Spinal cord (tissue), 10 donors: ENCODE results near the gene RNF169. TPM values are rescaled to one million over a fixed set of nuclear protein-coding genes. Genes with fewer than 3 reads are reported as not detected.

Experiments used
- DNase-seq, 6 donors: peaks; one replicate each; pipeline versions ENCODE4 v3.0.0 to v3.0.0-alpha.2; 2013 to 2015; ENCODE audit warnings: low spot score in 6 of 6, low read depth in 4 of 6
- H3K27ac ChIP-seq: one replicate; pipeline ENCODE4 v1.5.1; 2013; ENCODE audit warnings: low read depth, low read length, control low read depth
- H3K27me3 ChIP-seq: one replicate; pipeline ENCODE4 v1.6.1; 2013; ENCODE audit warnings: low read length; ENCODE audit not compliant: control insufficient read depth, insufficient read depth
- H3K36me3 ChIP-seq: one replicate; pipeline ENCODE4 v1.6.1; 2013; ENCODE audit warnings: low read length; ENCODE audit not compliant: control insufficient read depth, insufficient read depth
- H3K4me1 ChIP-seq: one replicate; pipeline ENCODE4 v1.6.1; 2013; ENCODE audit warnings: low read length; ENCODE audit not compliant: control insufficient read depth, insufficient read depth
- H3K4me3 ChIP-seq: one replicate; pipeline ENCODE4 v1.5.1; 2013; ENCODE audit warnings: low read depth, low read length, control low read depth
- H3K9me3 ChIP-seq: one replicate; pipeline ENCODE4 v1.6.1; 2013; ENCODE audit warnings: low read length; ENCODE audit not compliant: control insufficient read depth, insufficient read depth
- WGBS: methylation state at CpG from one replicate; pipeline ENCODE4 v1.1.5; 2013; ENCODE audit warnings: missing lambda C conversion rate; ENCODE audit not compliant: insufficient coverage; 5-methylcytosine and 5-hydroxymethylcytosine counted together
- polyA plus RNA-seq, 2 donors: library from polyadenylated mRNA; unstranded; fragments of 120-200 nt; gene quantifications; one replicate each; pipeline ENCODE4 v1.2.1, GENCODE V29; 2013; ENCODE audit not compliant: insufficient read length in 2 of 2
- total RNA-seq, 2 donors: library from RNA; depleted of rRNA in 1 of 2; stranded (reverse); fragments of 120-200 nt in 1 of 2; fragments of >200 nt in 1 of 2; gene quantifications; one replicate each; pipeline versions ENCODE4 v1.2.3 to v1.2.4, GENCODE V29; 2013 to 2014
- donor health status: healthy.

Gene RNF169
- total and polyA plus RNA-seq, 4 donors: 10.0 to 25.1 (median 17.0) TPM

DNA sequence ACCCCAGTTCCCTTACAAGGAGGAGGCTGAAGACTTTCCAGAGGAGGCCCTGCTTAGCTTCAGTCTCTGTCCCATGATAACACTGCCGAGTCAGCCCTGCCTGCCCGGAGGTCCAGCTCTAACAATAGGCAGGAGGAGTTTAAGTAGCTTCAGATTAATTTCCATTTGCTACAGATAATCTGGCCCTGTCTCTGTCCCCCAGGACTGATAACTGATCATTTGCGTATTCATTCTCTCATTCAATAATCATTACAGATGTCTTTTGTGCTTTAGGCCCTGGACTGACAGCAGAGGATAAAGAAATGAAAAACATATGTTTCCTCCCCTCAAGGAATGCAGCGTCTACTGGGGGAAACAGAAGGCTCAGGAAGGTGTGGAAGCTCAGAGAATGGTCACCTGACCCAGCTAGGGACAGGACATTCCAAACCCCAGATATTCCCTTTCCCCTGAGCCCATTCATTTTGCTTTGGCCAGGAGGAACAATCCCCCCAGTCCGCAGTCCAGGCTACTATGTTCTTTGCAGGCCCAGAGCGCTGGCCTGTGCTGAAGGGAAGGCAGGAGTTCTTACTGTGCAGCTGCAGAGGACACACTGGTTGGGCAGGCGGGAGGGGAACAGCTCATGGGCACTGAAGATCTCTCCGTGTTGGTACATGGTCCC, 38.2 kb upstream of the RNF169 start:
- 80% methylated on average over 4 of the region's 8 CpGs for WGBS
- Histone ChIP-seq H3K27ac (peak overlapping the region; percentile 47), H3K4me3 (no peak overlapping the region), H3K9me3 (no peaks in the 10 kb centered on the region), H3K4me1 (no peaks in the 10 kb centered on the region), H3K36me3 (no peaks in the 10 kb centered on the region), H3K27me3 (no peaks in the 10 kb centered on the region)
- peak in 1 of 6 donors; percentile 30 for DNase-seq

DNA sequence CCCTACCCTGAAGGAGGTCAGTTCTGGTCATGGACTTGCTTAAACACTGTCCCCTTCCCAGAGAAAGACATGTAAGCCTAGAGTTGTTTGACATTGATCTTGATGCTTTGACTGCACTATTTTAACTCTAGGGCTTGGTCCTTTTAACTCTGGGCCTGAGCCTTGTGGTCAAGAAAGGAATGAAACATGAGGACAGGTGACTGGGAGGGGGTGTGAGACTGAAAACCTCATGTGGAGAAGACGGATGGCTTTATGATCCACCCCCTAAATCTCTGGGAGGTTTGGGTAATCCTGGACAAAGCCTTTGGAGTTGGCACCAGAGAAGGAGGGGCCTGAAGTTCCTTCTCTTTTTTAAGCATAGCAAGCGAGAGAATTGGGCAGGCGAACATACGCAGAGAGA, 35.0 kb upstream of the RNF169 start:
- Histone ChIP-seq H3K9me3 (no peaks in the 10 kb centered on the region), H3K27me3 (no peaks in the 10 kb centered on the region), H3K4me3 (no peak overlapping the region), H3K4me1 (peaks cover 4% of the 10 kb centered on the region), H3K27ac (no peak overlapping the region), H3K36me3 (no peaks in the 10 kb centered on the region)
- WGBS: 80% methylated on average over 3 of the region's 4 CpGs
- DNase-seq: no peak

GRCh38 chr11:74714904-74715303, 33.7 kb upstream of the RNF169 start:
- Histone ChIP-seq H3K36me3 (no peaks in the 10 kb centered on the region), H3K27ac (no peak overlapping the region), H3K4me1 (peaks cover 4% of the 10 kb centered on the region), H3K9me3 (no peaks in the 10 kb centered on the region), H3K27me3 (no peaks in the 10 kb centered on the region), H3K4me3 (no peak overlapping the region)
- WGBS: 93% methylated on average over 5 of the region's 7 CpGs
- no peak for DNase-seq

DNA sequence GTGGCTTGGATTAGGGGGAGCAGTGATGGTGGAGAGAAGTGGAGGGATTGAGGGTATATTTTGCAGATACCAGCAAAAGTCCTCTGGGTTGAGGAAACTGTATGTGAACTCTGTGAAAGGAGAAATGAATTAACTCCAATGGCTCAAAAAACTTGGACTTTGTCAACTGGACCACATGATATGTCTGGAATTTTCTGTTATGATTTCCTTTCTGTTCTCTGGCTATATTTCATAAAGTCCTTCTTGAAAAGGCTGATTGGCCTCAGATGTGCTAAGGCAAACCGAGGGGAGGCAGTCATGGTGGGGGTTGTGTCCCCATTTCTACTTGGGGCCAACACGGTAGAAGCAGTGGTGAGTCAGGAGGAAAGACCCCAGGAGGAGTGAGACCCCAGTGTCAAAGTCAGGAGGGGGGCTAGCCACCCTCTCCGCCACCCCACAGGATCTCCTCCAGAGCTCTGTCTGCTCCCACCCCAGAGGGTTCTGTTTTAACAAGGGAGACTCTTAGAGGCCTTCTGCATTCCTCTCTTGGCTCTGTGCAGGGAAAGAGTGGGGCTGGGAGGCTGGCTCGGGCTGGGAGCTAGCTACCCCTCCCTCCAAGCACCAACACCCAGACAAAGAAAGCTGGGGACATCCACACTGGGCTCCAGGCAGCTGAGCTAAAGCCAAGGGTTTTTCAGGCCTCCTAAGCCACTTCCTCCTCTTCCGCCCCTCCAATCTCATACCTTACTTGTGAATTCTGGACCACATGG, 31.3 kb upstream of the RNF169 start:
- H3K27ac ChIP-seq: peak overlapping the region; percentile 61
- H3K36me3 ChIP-seq: no peaks in the 10 kb centered on the region
- 60% methylated on average over 3 of the region's 5 CpGs for WGBS
- H3K4me1 ChIP-seq: peaks cover 18% of the 10 kb centered on the region
- H3K4me3 ChIP-seq: no peak overlapping the region
- DNase-seq: no peak
- no peaks in the 10 kb centered on the region for H3K27me3 ChIP-seq
- no peaks in the 10 kb centered on the region for H3K9me3 ChIP-seq

DNA sequence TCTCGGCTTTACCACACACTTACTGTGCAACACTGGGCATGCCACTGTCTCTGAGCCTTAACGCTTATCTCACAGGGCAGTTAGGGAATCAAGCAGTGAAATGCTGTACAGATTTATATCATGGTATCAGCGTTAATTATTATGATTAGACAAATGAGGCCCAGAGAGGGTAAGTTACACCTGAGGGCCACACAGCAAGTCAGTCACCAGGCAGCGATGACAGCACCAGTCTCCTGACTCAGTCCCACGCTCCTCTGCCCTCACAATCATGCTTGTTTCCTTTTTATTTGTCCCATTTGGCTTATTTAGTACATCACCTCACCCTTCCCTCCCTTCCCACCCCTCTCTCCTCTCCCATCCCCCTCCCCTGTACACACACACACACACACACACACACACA, 29.6 kb upstream of the RNF169 start:
- Histone ChIP-seq H3K27ac (no peak overlapping the region), H3K4me3 (no peak overlapping the region), H3K4me1 (peaks cover 18% of the 10 kb centered on the region), H3K9me3 (no peaks in the 10 kb centered on the region), H3K27me3 (no peaks in the 10 kb centered on the region), H3K36me3 (no peaks in the 10 kb centered on the region)
- WGBS: 93% methylated on average over 3 of the region's 5 CpGs
- no peak for DNase-seq

GRCh38 chr11:74720596-74721478, 27.8 kb upstream of the RNF169 start:
- peaks cover 18% of the 10 kb centered on the region for H3K4me1 ChIP-seq
- H3K9me3 ChIP-seq: no peaks in the 10 kb centered on the region
- H3K27ac ChIP-seq: peak overlapping the region; percentile 74
- H3K27me3 ChIP-seq: peaks cover 3% of the 10 kb centered on the region
- WGBS: 35% methylated on average over 12 of the region's 17 CpGs
- no peaks in the 10 kb centered on the region for H3K36me3 ChIP-seq
- peak in 1 of 6 donors; percentile 62 for DNase-seq
- no peak overlapping the region for H3K4me3 ChIP-seq

DNA sequence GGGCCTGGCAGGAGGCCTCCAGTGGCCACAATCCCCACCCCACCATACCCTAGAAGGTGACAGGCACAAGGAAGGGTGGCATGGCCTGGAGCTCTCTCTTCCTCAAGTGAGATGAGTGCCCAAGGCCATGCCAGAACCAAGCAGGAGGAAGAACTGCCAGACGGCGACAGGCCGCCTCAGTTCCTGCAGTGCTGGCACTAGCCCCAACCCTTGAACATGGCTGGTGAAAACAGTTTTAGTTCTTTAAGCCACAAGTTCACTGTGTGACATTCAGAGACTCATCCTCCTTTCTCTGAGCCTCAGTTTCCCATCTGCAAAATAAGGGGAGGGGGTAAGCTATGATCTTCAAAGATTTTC, 27.2 kb upstream of the RNF169 start:
- WGBS: 77% methylated on average over 3 of the region's 3 CpGs
- H3K27ac ChIP-seq: peak overlapping the region; percentile 74

GRCh38 chr11:74723511-74723910, 25.1 kb upstream of the RNF169 start:
- Histone ChIP-seq H3K36me3 (no peaks in the 10 kb centered on the region), H3K4me3 (no peak overlapping the region), H3K27me3 (peaks cover 3% of the 10 kb centered on the region), H3K27ac (no peak overlapping the region), H3K9me3 (no peaks in the 10 kb centered on the region), H3K4me1 (peaks cover 17% of the 10 kb centered on the region)
- WGBS: 52% methylated on average over 4 of the region's 5 CpGs
- no peak for DNase-seq

More for the DNA sequence above, 27.2 kb upstream of the RNF169 start:
- DNase-seq: no peak
- Histone ChIP-seq H3K4me3 (no peak overlapping the region), H3K27me3 (peaks cover 3% of the 10 kb centered on the region), H3K36me3 (no peaks in the 10 kb centered on the region), H3K9me3 (no peaks in the 10 kb centered on the region), H3K4me1 (peaks cover 20% of the 10 kb centered on the region)

- WGBS: 70% methylated on average over 1 of the region's 4 CpGs
- H3K36me3 ChIP-seq: no peaks in the 10 kb centered on the region
- H3K4me1 ChIP-seq: peaks cover 15% of the 10 kb centered on the region
- peaks cover 23% of the 10 kb centered on the region for H3K27me3 ChIP-seq
- no peak for DNase-seq
- H3K4me3 ChIP-seq: no peak overlapping the region
- H3K27ac ChIP-seq: no peak overlapping the region
- H3K9me3 ChIP-seq: no peaks in the 10 kb centered on the region
Measured at GRCh38 chr11:74725701-74726100, 22.9 kb upstream of the RNF169 start.
